ENCODE measurements around the gene GNA15.

The GNA15 gene

GRCh38 chr19:3203805-3204645, 68.2 kb downstream of the GNA15 start:
- H3K27ac ChIP-seq = no peak overlapping the region
- no peak for TF ChIP-seq CTCF (IDR thresholded peaks at IDR 0.05)
- H3K9me3 ChIP-seq = no peaks in the 10 kb centered on the region
- no peaks in the 10 kb centered on the region for H3K4me1 ChIP-seq (ENCODE audit: control insufficient read depth in 1 of 2, insufficient read depth in 1 of 2, low read depth in 1 of 2, low read length in 1 of 2)
- H3K36me3 ChIP-seq = peaks cover 94% of the 10 kb centered on the region
- no peak overlapping the region for H3K4me3 ChIP-seq (ENCODE audit: low read depth in 1 of 2, low read length in 1 of 2)
- no peaks in the 10 kb centered on the region for H3K27me3 ChIP-seq

- H3K36me3 ChIP-seq = peaks cover 94% of the 10 kb centered on the region
- no peak overlapping the region for H3K4me3 ChIP-seq (ENCODE audit: low read depth in 1 of 2, low read length in 1 of 2)
- no peaks in the 10 kb centered on the region for H3K9me3 ChIP-seq
- no peak overlapping the region for H3K27ac ChIP-seq
- no peak for TF ChIP-seq CTCF (IDR thresholded peaks at IDR 0.05)
- H3K27me3 ChIP-seq = no peaks in the 10 kb centered on the region
- H3K4me1 ChIP-seq (ENCODE audit: control insufficient read depth in 1 of 2, insufficient read depth in 1 of 2, low read depth in 1 of 2, low read length in 1 of 2) = no peaks in the 10 kb centered on the region
These were observed 68.9 kb downstream of the GNA15 start for GRCh38 chr19:3204646-3205275.

- H3K36me3 ChIP-seq = peaks cover 79% of the 10 kb centered on the region
- H3K27me3 ChIP-seq = no peaks in the 10 kb centered on the region
- no peak overlapping the region for H3K4me3 ChIP-seq (ENCODE audit: low read depth in 1 of 2, low read length in 1 of 2)
- TF ChIP-seq CTCF (IDR thresholded peaks at IDR 0.05) = no peak
- no peaks in the 10 kb centered on the region for H3K9me3 ChIP-seq
- H3K27ac ChIP-seq = no peak overlapping the region
- H3K4me1 ChIP-seq (ENCODE audit: control insufficient read depth in 1 of 2, insufficient read depth in 1 of 2, low read depth in 1 of 2, low read length in 1 of 2) = peaks cover 8 to 10% of the 10 kb centered on the region in 2 experiments
These were observed 70.6 kb downstream of the GNA15 start for GRCh38 chr19:3206216-3206953.

DNA sequence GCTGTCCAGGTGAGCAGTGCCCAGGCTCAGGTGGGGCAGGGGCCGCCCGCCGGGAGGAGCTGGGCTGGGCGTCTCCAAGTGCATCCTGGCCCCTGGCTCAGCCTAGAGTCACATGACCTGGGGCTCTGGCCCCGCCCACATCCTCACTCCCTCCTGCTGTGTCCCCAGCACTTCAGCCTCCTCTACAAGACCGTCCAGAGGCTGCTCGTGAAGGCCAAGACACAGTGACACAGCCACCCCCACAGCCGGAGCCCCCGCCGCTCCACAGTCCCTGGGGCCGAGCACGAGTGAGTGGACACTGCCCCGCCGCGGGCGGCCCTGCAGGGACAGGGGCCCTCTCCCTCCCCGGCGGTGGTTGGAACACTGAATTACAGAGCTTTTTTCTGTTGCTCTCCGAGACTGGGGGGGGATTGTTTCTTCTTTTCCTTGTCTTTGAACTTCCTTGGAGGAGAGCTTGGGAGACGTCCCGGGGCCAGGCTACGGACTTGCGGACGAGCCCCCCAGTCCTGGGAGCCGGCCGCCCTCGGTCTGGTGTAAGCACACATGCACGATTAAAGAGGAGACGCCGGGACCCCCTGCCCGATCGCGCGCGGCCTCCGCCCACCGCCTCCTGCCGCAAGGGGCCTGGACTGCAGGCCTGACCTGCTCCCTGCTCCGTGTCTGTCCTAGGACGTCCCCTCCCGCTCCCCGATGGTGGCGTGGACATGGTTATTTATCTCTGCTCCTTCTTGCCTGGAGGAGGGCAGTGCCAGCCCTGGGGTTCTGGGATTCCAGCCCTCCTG, 71.8 kb downstream of the GNA15 start:
- TF ChIP-seq CTCF (IDR thresholded peaks at IDR 0.05) = no peak
- Histone ChIP-seq H3K27me3 (no peaks in the 10 kb centered on the region), H3K9me3 (no peaks in the 10 kb centered on the region), H3K27ac (no peak overlapping the region), H3K4me3 (ENCODE audit: low read depth in 1 of 2, low read length in 1 of 2) (no peak overlapping the region), H3K36me3 (peaks cover 67% of the 10 kb centered on the region), H3K4me1 (ENCODE audit: control insufficient read depth in 1 of 2, insufficient read depth in 1 of 2, low read depth in 1 of 2, low read length in 1 of 2) (peaks cover 8 to 10% of the 10 kb centered on the region in 2 experiments)
